Esophagus muscularis mucosa (tissue), 4 donors: Measurements from ENCODE around the gene MACROD2. TPM values are rescaled to one million over a fixed set of nuclear protein-coding genes. Genes with fewer than 3 reads are reported as not detected.

Experiments
- DNase-seq: peaks from one replicate; pipeline ENCODE4 v3.0.0-alpha.2; 2017; ENCODE audit errors: extremely low spot score
- H3K27ac ChIP-seq, 4 donors: fragments of 200-600 bp; sonication (generic); replicated peaks in 1 of 4; 1 replicate in 3 of 4; 2 replicates in 1 of 4; pipeline ENCODE4 v1.5.1; 2016 to 2019; ENCODE audit warnings: mild to moderate bottlenecking in 1 of 4
- H3K27me3 ChIP-seq, 4 donors: fragments of 200-600 bp; sonication (generic); one replicate each; pipeline versions ENCODE4 v1.5.1 to v1.6.0; 2016 to 2019
- H3K36me3 ChIP-seq, 4 donors: fragments of 200-600 bp; sonication (generic); one replicate each; pipeline ENCODE4 v1.5.1; 2016 to 2019
- H3K4me1 ChIP-seq, 4 donors: fragments of 200-600 bp; sonication (generic); one replicate each; pipeline ENCODE4 v1.5.1; 2016 to 2019
- H3K4me3 ChIP-seq, 4 donors: fragments of 200-600 bp; sonication (generic); 1 replicate in 2 of 4; 2 replicates in 2 of 4; pipeline ENCODE4 v1.5.1; 2016 to 2019; ENCODE audit warnings: mild to moderate bottlenecking in 4 of 4, moderate library complexity in 1 of 4
- H3K9me3 ChIP-seq, 4 donors: fragments of 200-600 bp; sonication (generic); 1 replicate in 3 of 4; 2 replicates in 1 of 4; pipeline ENCODE4 v1.5.1; 2016 to 2019
- CTCF ChIP-seq, 3 experiments: fragments of 200-600 bp in 2 of 3; fragments of 450-650 bp in 1 of 3; sonication (generic) in 2 of 3; IDR thresholded peaks; one replicate each; pipeline ENCODE4 v1.5.1; 2017 to 2019; ENCODE audit warnings: antibody characterized with exemption in 3 of 3, mild to moderate bottlenecking in 2 of 3, moderate library complexity in 1 of 3
- EP300 ChIP-seq: sonication (generic); formaldehyde crosslinking; IDR thresholded peaks from one replicate; pipeline ENCODE4 v1.6.1; 2017; ENCODE audit warnings: antibody characterized with exemption
- POLR2A ChIP-seq: fragments of 450-650 bp; IDR thresholded peaks from one replicate; pipeline ENCODE4 v1.6.1; 2017; ENCODE audit warnings: antibody characterized with exemption, moderate library complexity, mild to moderate bottlenecking, low read depth
- POLR2AphosphoS5 ChIP-seq, 2 donors: sonication (generic); formaldehyde crosslinking; IDR thresholded peaks; one replicate each; pipeline ENCODE4 v1.6.1; 2017; ENCODE audit warnings: antibody characterized with exemption in 2 of 2
- WGBS: methylation state at CpG from one replicate; pipeline ENCODE4 v1.1.5; 2018; 5-methylcytosine and 5-hydroxymethylcytosine counted together
- intact Hi-C: fragments of 100-400 bp; cut with DNase I; formaldehyde crosslinking; loops from one replicate; pipeline ENCODE4 v1.15.1; 2023
- total RNA-seq, 4 donors: library from RNA; depleted of rRNA; stranded (reverse); fragments of >200 nt; gene quantifications; one replicate each; pipeline versions ENCODE4 v1.1.0 to v1.2.1, GENCODE V29; 2016

MACROD2 gene
- total RNA-seq, 4 donors from 2014 or later, result 1.4 to 3.6 (median 2.6) TPM

GRCh38 chr20:14510341-14510740 is 515.0 kb downstream of the MACROD2 start:
- no peak overlapping the region for H3K27ac ChIP-seq
- H3K4me1 ChIP-seq, result no peaks in the 10 kb centered on the region
- 50% methylated on average over 1 of the region's 1 CpG for WGBS
- no peak for TF ChIP-seq CTCF (IDR thresholded peaks at IDR 0.05)
- TF ChIP-seq POLR2A, result no peak
- TF ChIP-seq POLR2AphosphoS5 (IDR thresholded peaks at IDR 0.05), result no peak
- no peak for TF ChIP-seq EP300
- H3K27me3 ChIP-seq, result no peaks in the 10 kb centered on the region
- DNase-seq, result no peak
- intact Hi-C loops, result no loop called here
- no peaks in the 10 kb centered on the region for H3K9me3 ChIP-seq
- H3K36me3 ChIP-seq, result no peaks in the 10 kb centered on the region
- H3K4me3 ChIP-seq, result no peak overlapping the region

GRCh38 chr20:14512839-14513238 is 517.5 kb downstream of the MACROD2 start:
- intact Hi-C loops, result no loop called here
- no peak for DNase-seq
- 11% methylated on average over 2 of the region's 2 CpGs for WGBS

GRCh38 chr20:14518648-14519047 is 523.3 kb downstream of the MACROD2 start:
- 98% methylated on average over 1 of the region's 1 CpG for WGBS
- Histone ChIP-seq H3K9me3 (no peaks in the 10 kb centered on the region), H3K36me3 (no peaks in the 10 kb centered on the region), H3K4me1 (no peaks in the 10 kb centered on the region), H3K27ac (no peak overlapping the region), H3K4me3 (no peak overlapping the region), H3K27me3 (no peaks in the 10 kb centered on the region)
- TF ChIP-seq CTCF (IDR thresholded peaks at IDR 0.05) (no peak), POLR2A (no peak), EP300 (no peak), POLR2AphosphoS5 (IDR thresholded peaks at IDR 0.05) (no peak)
- DNase-seq, result no peak
- intact Hi-C loops, result no loop called here

More at GRCh38 chr20:14512839-14513238, 517.5 kb downstream of the MACROD2 start:
- TF ChIP-seq EP300 (no peak), POLR2AphosphoS5 (IDR thresholded peaks at IDR 0.05) (no peak), CTCF (IDR thresholded peaks at IDR 0.05) (no peak)
- Histone ChIP-seq H3K27ac (no peak overlapping the region), H3K9me3 (no peaks in the 10 kb centered on the region), H3K4me1 (no peaks in the 10 kb centered on the region), H3K4me3 (no peak overlapping the region), H3K27me3 (no peaks in the 10 kb centered on the region), H3K36me3 (no peaks in the 10 kb centered on the region)

GRCh38 chr20:14521016-14521415 is 525.7 kb downstream of the MACROD2 start:
- H3K4me3 ChIP-seq, result no peak overlapping the region
- no peaks in the 10 kb centered on the region for H3K27me3 ChIP-seq
- no peak for TF ChIP-seq POLR2AphosphoS5 (IDR thresholded peaks at IDR 0.05)
- no peak for TF ChIP-seq EP300
- TF ChIP-seq POLR2A, result no peak
- TF ChIP-seq CTCF (IDR thresholded peaks at IDR 0.05), result no peak
- no peaks in the 10 kb centered on the region for H3K4me1 ChIP-seq
- DNase-seq, result no peak
- intact Hi-C loops, result no loop called here
- H3K27ac ChIP-seq, result no peak overlapping the region
- no peaks in the 10 kb centered on the region for H3K36me3 ChIP-seq
- no peaks in the 10 kb centered on the region for H3K9me3 ChIP-seq

- H3K9me3 ChIP-seq, result no peaks in the 10 kb centered on the region
- H3K36me3 ChIP-seq, result no peaks in the 10 kb centered on the region
- intact Hi-C loops, result no loop called here
- TF ChIP-seq POLR2AphosphoS5 (IDR thresholded peaks at IDR 0.05), result no peak
- no peak for TF ChIP-seq EP300
- no peaks in the 10 kb centered on the region for H3K4me1 ChIP-seq
- H3K27me3 ChIP-seq, result no peaks in the 10 kb centered on the region
- no peak overlapping the region for H3K4me3 ChIP-seq
- no peak overlapping the region for H3K27ac ChIP-seq
- WGBS, result 68% methylated on average over 1 of the region's 1 CpG
- no peak for DNase-seq
Observed at GRCh38 chr20:14521436-14521835, 526.1 kb downstream of the MACROD2 start.
